NCI-H2171 (cell line): ENCODE measurements around the gene AMIGO1.

Experiments used
- DNase-seq: peaks from one replicate; lab custom pipeline; 2025; lab: John Stamatoyannopoulos, UW

Gene AMIGO1

GRCh38 chr1:109454497-109455133, 54.9 kb downstream of the AMIGO1 start:
- DNase-seq, result no peak
